ENCODE results near the gene MRPL52. TPM values are rescaled to one million over a fixed set of nuclear protein-coding genes. Genes with fewer than 3 reads are reported as not detected.

MRPL52 gene
- total and polyA plus RNA-seq, 2 of the 13 experiments (the other 11 are each of a cell fraction or from before 2014, with no cell fraction given), result 118 to 329 TPM

DNA sequence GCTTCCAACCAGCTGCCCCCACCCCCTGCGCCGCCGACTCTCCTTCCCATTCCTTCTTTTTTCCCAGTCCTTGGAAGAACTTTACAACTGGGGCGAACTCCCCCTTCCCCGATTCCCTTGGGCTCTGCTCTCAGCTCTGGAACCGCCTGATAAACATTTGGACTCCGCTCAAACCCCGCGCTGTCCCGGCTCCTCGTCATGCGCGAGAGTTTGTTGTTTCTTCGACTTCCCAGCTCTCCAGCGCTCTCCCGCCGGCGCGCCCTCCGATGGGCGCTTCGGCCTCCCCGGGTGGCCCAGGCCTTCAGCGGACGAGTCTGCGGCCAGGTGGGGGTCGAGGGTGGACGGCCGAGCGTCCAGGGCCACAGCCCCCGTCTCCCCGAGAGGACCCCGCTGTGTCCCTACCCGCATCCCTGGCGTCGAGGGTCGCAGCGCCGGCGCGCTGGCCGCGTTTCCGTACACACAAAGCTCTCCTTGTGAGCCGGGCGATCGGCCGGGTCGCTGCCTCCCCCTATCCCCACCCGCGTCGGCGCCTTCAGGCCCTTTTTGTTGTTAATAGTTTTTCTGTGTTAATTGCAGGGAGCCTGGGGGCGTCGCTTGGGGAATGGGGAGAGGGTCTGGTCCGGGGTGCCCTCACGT is 7.5 kb downstream of the MRPL52 start (continued):
- TF ChIP-seq, protein P1, sequence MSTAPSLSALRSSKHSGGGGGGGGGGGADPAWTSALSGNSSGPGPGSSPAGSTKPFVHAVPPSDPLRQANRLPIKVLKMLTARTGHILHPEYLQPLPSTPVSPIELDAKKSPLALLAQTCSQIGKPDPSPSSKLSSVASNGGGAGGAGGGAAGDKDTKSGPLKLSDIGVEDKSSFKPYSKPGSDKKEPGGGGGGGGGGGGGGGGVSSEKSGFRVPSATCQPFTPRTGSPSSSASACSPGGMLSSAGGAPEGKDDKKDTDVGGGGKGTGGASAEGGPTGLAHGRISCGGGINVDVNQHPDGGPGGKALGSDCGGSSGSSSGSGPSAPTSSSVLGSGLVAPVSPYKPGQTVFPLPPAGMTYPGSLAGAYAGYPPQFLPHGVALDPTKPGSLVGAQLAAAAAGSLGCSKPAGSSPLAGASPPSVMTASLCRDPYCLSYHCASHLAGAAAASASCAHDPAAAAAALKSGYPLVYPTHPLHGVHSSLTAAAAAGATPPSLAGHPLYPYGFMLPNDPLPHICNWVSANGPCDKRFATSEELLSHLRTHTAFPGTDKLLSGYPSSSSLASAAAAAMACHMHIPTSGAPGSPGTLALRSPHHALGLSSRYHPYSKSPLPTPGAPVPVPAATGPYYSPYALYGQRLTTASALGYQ (CRISPR knock-in tag; IDR thresholded peaks at IDR 0.05), result no peak
- peak; percentile 21; the same call in 1 of the 2 replicates for TF ChIP-seq ETV6 (CRISPR knock-in tag; conservative IDR thresholded peaks at IDR 0.05)
- TF ChIP-seq ZNF510 (CRISPR knock-in tag; IDR thresholded peaks at IDR 0.05; ENCODE audit: low read depth), result peak; percentile 78; the same call in 1 of the 2 replicates
- no peak for TF ChIP-seq TAF15 (IDR thresholded peaks at IDR 0.05; ENCODE audit: low read depth, low read length, poor library complexity, severe bottlenecking)
- no peak for TF ChIP-seq THAP7 (CRISPR knock-in tag; IDR thresholded peaks at IDR 0.05)
- TF ChIP-seq, protein P2, sequence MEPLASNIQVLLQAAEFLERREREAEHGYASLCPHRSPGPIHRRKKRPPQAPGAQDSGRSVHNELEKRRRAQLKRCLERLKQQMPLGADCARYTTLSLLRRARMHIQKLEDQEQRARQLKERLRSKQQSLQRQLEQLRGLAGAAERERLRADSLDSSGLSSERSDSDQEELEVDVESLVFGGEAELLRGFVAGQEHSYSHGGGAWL (CRISPR knock-in tag; IDR thresholded peaks at IDR 0.05), result peak; percentile 81; the same call in 1 of the 2 replicates
- TF ChIP-seq HDAC6 (IDR thresholded peaks at IDR 0.05; ENCODE audit: low read depth, low read length), result no peak
- peak; percentile 42 for TF ChIP-seq TAF1 (CRISPR knock-in tag; IDR thresholded peaks at IDR 0.05)
- peak; percentile 83 for TF ChIP-seq ZNF784 (CRISPR knock-in tag; IDR thresholded peaks at IDR 0.05; ENCODE audit: borderline replicate concordance)
- TF ChIP-seq, protein P3, sequence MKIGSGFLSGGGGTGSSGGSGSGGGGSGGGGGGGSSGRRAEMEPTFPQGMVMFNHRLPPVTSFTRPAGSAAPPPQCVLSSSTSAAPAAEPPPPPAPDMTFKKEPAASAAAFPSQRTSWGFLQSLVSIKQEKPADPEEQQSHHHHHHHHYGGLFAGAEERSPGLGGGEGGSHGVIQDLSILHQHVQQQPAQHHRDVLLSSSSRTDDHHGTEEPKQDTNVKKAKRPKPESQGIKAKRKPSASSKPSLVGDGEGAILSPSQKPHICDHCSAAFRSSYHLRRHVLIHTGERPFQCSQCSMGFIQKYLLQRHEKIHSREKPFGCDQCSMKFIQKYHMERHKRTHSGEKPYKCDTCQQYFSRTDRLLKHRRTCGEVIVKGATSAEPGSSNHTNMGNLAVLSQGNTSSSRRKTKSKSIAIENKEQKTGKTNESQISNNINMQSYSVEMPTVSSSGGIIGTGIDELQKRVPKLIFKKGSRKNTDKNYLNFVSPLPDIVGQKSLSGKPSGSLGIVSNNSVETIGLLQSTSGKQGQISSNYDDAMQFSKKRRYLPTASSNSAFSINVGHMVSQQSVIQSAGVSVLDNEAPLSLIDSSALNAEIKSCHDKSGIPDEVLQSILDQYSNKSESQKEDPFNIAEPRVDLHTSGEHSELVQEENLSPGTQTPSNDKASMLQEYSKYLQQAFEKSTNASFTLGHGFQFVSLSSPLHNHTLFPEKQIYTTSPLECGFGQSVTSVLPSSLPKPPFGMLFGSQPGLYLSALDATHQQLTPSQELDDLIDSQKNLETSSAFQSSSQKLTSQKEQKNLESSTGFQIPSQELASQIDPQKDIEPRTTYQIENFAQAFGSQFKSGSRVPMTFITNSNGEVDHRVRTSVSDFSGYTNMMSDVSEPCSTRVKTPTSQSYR (CRISPR knock-in tag; IDR thresholded peaks at IDR 0.05; ENCODE audit: borderline replicate concordance), result peak; percentile 54; the same call in 1 of the 2 replicates
- peak; percentile 70; the same call in 1 of the 2 replicates for TF ChIP-seq ZNF788 (CRISPR knock-in tag; IDR thresholded peaks at IDR 0.05; ENCODE audit: borderline replicate concordance)
- 0 out of 2 replicates have a peak, but pooled peaks have one; percentile 56 for TF ChIP-seq ZC3H13 (CRISPR knock-in tag; IDR thresholded peaks at IDR 0.05)
- 0 out of 2 replicates have a peak, but pooled peaks have one; percentile 70 for TF ChIP-seq ZNF101 (CRISPR knock-in tag; IDR thresholded peaks at IDR 0.05; ENCODE audit: borderline replicate concordance, low read depth)
- TF ChIP-seq SP1 (IDR thresholded peaks at IDR 0.05), result no peak
- no peak for TF ChIP-seq SP1 (CRISPR knock-in tag; IDR thresholded peaks at IDR 0.05)
- TF ChIP-seq RELA (CRISPR knock-in tag; IDR thresholded peaks at IDR 0.05), result no peak
- peak; percentile 70; the same call in 1 of the 2 replicates for TF ChIP-seq ZNF83 (CRISPR knock-in tag; IDR thresholded peaks at IDR 0.05; ENCODE audit: borderline replicate concordance)
- no peak for TF ChIP-seq NFE2L2 (IDR thresholded peaks at IDR 0.05; ENCODE audit: low read length)
- no peak for TF ChIP-seq HMG20A (CRISPR knock-in tag; IDR thresholded peaks at IDR 0.05; ENCODE audit: borderline replicate concordance)
- TF ChIP-seq, protein P4, sequence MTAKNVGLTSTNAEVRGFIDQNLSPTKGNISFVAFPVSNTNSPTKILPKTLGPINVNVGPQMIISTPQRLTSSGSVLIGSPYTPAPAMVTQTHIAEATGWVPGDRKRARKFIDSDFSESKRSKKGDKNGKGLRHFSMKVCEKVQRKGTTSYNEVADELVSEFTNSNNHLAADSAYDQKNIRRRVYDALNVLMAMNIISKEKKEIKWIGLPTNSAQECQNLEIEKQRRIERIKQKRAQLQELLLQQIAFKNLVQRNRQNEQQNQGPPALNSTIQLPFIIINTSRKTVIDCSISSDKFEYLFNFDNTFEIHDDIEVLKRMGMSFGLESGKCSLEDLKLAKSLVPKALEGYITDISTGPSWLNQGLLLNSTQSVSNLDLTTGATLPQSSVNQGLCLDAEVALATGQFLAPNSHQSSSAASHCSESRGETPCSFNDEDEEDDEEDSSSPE (CRISPR knock-in tag; IDR thresholded peaks at IDR 0.05), result peak; percentile 92
- TF ChIP-seq MED13 (CRISPR knock-in tag; IDR thresholded peaks at IDR 0.05), result 0 out of 2 replicates have a peak, but pooled peaks have one; percentile 36
- TF ChIP-seq ZMAT3 (CRISPR knock-in tag; conservative IDR thresholded peaks at IDR 0.05), result no peak

Measured in HepG2 (cell line).